Effector memory CD8-positive, alpha-beta T cell (primary cell): Measurements from ENCODE around the gene UGT1A7.
"Not testable (repeated sequence)": the region's sequence is repeated elsewhere in the genome, so short reads cannot be mapped to it uniquely, and the experiment has no call there.

Source experiments
- ATAC-seq: fragments of 150-1000 bp; cut with Tn5 transposase; replicated peaks from 2 replicates; pipeline ENCODE4 v1.10.0; 2021; ENCODE audit warnings: mild to moderate bottlenecking, moderate library complexity
- DNase-seq, 3 experiments: peaks; one replicate each; pipeline ENCODE4 v3.0.0; 2021
- H3K27ac Mint-ChIP-seq, 2 donors: one replicate each; pipeline ENCODE4 v1.8.0; 2022; ENCODE audit warnings: mild to moderate bottlenecking in 2 of 2, mixed read lengths in 2 of 2, moderate library complexity in 2 of 2
- H3K27me3 Mint-ChIP-seq, 2 donors: one replicate each; pipeline ENCODE4 v1.8.0; 2022; ENCODE audit warnings: mixed read lengths in 2 of 2
- H3K36me3 Mint-ChIP-seq: one replicate; pipeline ENCODE4 v1.8.0; 2022; ENCODE audit warnings: mild to moderate bottlenecking, moderate library complexity, mixed read lengths; ENCODE audit not compliant: insufficient read depth
- H3K4me1 Mint-ChIP-seq, 2 donors: one replicate each; pipeline ENCODE4 v1.8.0; 2022; ENCODE audit warnings: low read depth in 2 of 2, mixed read lengths in 2 of 2
- H3K4me3 Mint-ChIP-seq, 2 donors: one replicate each; pipeline ENCODE4 v1.8.0; 2022; ENCODE audit warnings: mild to moderate bottlenecking in 2 of 2, mixed read lengths in 2 of 2, moderate library complexity in 2 of 2
- H3K9me3 Mint-ChIP-seq, 2 donors: one replicate each; pipeline ENCODE4 v1.8.0; 2022; ENCODE audit warnings: mixed read lengths in 2 of 2

UGT1A7 gene

DNA sequence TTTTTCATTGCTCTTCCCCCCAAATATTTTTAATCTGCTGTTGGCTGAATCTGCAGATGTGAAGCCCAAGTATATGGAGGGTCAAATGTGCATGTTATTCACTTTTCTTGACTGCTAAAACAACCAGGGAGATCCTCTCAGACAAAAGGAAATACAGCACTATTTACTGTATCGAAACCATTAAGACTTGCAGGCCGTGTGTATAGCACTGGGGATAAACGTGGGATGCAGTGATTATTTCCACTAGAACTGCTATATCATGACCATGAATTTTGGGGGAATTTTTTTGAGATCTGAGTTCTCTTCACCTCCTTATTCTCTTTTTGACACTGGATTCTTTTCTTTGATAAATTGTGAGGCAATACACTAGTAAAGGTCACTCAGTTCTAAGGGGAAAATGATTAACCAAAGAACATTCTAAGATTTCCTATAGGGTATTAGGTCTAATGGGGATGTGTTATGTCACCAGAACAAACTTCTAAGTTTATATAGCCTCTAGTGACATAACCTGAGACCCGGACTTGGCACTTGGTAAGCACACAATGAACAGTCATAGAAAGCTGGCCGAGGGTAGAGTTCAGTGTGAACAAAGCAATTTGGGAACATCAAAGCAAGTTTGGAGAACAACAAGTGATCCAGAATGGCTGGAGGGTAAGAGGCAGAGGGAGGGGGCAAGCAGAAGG lies 63.5 kb downstream of the UGT1A7 start:
- Mint-ChIP-seq H3K27me3 (peaks cover 50 to 56% of the 10 kb centered on the region in 2 donors), H3K4me1 (no peaks in the 10 kb centered on the region), H3K4me3 (no peak overlapping the region), H3K27ac (no peak overlapping the region), H3K9me3 (peaks cover 0 to 4% of the 10 kb centered on the region in 2 donors), H3K36me3 (no peaks in the 10 kb centered on the region)
- ATAC-seq = no peak
- DNase-seq = no peak

DNA sequence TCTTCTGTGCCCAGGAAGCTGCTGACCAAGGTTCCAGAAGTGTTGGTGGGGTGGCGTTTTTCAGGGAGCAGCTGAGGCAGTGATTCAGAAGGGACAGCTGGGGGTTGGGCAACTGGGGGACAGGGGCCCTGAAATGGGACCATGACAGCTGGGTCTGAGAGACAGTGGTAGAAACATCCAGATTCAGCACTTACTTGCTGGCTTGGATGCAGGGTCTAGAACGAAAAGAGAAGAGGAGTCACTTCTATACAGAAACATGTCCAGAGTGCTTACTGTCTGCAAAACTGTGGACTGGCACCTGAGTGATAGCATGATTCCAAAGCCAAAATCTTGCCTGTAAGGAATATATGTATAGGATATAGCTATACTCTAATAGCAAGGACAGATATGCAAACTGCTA lies 64.1 kb downstream of the UGT1A7 start:
- H3K4me3 Mint-ChIP-seq, ATAC-seq, H3K4me1 Mint-ChIP-seq, H3K27ac Mint-ChIP-seq, DNase-seq, H3K9me3 Mint-ChIP-seq, H3K36me3 Mint-ChIP-seq: not testable (repeated sequence)
- H3K27me3 Mint-ChIP-seq = peaks cover 47 to 59% of the 10 kb centered on the region in 2 donors

DNA sequence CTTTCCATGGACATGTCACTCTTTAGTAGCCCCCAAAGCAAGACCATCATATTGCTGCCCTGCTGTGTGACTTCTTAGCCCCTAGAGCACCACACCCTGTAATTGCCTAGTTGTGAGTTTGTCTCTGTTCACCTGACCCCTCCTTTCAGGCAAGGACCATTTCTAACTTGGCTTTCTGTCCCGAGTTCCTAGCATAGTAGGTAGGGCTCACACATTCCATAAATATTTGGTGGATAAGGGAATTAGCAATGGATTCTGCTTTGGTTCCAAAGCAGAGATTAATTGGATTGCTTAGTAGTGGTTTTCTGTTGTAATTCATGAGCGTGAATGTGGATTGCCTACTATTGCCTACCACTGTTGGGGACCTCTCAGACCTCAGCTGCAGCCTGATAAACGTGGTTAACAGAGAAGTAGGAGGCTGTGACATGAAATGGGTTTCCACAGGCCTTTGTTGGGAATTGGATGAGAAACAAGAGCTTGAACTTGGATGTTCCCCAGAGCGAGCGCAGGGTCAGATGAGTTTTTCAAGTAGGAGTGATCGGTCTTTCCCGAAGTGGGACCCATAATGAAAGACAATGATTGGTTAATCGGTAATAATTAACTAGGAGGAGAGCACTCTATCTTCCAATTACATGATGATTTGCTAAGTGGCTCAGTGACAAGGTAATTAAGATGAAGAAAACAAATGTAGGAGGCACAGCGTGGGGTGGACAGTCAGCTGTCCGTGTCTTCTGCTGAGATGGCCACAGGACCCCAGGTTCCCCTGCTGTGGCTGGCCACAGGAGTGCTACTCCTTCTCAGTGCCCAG lies 65.0 kb downstream of the UGT1A7 start:
- Mint-ChIP-seq H3K4me1 (no peaks in the 10 kb centered on the region), H3K4me3 (no peak overlapping the region), H3K36me3 (no peaks in the 10 kb centered on the region), H3K27me3 (peaks cover 40 to 67% of the 10 kb centered on the region in 2 donors), H3K9me3 (peaks cover 0 to 5% of the 10 kb centered on the region in 2 donors), H3K27ac (no peak overlapping the region)
- ATAC-seq (no peak), DNase-seq (no peak)

DNA sequence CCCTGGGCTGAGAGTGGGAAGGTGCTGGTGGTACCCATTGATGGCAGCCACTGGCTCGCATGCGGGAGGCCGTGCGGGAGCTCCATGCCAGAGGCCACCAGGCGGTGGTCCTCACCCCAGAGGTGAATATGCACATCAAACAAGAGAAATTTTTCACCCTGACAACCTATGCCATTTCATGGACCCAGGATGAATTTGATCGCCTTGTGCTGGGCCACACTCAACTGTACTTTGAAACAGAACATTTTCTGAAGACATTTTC lies 65.5 kb downstream of the UGT1A7 start:
- H3K27me3 Mint-ChIP-seq = peaks cover 40 to 72% of the 10 kb centered on the region in 2 donors
- peaks cover 0 to 5% of the 10 kb centered on the region in 2 donors for H3K9me3 Mint-ChIP-seq
- no peak overlapping the region for H3K4me3 Mint-ChIP-seq
- no peak overlapping the region for H3K27ac Mint-ChIP-seq
- DNase-seq = no peak
- H3K4me1 Mint-ChIP-seq = no peaks in the 10 kb centered on the region
- H3K36me3 Mint-ChIP-seq = no peaks in the 10 kb centered on the region
- ATAC-seq = no peak

DNA sequence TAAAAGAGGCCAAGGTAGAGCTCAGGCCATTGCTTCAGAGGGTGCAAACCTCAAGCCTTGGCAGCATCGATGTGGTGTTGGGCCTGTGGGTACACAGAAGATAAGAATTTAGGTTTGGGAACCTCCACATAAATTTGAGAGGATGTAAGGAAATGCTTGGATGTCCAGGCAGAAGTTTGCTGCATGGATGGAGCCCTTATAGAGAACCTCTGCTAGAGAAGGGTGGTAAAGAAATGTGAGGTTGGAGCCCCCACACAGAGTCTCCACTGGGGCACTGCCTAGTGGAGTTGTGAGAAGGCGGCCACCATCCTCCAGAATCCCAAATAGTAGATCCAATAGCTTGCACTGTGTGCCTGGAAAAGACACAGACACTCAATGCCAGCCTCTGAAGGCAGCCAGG lies 69.0 kb downstream of the UGT1A7 start:
- H3K9me3 Mint-ChIP-seq, DNase-seq, H3K36me3 Mint-ChIP-seq, H3K4me1 Mint-ChIP-seq, H3K27ac Mint-ChIP-seq, ATAC-seq, H3K4me3 Mint-ChIP-seq: not testable (repeated sequence)
- H3K27me3 Mint-ChIP-seq = peaks cover 40 to 94% of the 10 kb centered on the region in 2 donors

DNA sequence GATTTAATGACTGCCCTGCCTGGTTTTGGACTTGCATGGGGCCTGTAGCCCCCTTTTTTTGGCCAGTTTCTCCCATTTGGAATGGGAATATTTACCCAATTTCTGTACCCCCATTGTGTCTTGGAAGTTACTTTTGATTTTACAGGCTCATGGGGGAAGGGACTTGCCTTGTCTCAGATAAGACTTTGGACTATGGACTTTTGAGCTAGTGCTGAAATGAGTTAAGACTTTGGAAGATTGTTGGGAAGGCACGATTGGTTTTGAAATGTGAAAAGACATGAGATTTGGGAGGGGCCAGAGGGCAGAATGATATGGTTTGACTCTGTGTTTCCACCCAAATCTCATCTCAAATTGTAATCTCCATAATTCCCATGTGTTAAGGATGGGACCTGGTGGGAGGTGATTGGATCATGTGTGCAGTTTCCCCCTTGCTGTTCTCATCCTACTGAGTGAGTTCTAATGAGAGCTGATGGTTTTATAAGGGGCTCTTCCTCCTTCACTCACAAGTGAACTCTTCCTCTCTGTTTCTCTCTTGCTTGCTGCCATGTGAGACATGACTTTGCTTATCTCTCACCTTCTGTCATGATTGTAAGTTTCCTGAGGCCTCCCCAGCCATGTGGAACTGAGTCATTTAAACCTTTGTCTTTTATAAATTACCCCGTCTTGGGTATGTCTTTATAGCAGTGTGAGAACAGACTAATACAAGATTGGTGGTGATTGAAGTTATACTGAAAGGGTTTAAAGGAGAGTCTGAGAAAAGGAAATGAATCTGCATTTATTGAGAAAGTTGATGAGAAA lies 69.7 kb downstream of the UGT1A7 start:
- H3K36me3 Mint-ChIP-seq, H3K27ac Mint-ChIP-seq, DNase-seq, H3K4me1 Mint-ChIP-seq, H3K4me3 Mint-ChIP-seq, ATAC-seq, H3K9me3 Mint-ChIP-seq: not testable (repeated sequence)
- H3K27me3 Mint-ChIP-seq = peaks cover 37 to 87% of the 10 kb centered on the region in 2 donors

DNA sequence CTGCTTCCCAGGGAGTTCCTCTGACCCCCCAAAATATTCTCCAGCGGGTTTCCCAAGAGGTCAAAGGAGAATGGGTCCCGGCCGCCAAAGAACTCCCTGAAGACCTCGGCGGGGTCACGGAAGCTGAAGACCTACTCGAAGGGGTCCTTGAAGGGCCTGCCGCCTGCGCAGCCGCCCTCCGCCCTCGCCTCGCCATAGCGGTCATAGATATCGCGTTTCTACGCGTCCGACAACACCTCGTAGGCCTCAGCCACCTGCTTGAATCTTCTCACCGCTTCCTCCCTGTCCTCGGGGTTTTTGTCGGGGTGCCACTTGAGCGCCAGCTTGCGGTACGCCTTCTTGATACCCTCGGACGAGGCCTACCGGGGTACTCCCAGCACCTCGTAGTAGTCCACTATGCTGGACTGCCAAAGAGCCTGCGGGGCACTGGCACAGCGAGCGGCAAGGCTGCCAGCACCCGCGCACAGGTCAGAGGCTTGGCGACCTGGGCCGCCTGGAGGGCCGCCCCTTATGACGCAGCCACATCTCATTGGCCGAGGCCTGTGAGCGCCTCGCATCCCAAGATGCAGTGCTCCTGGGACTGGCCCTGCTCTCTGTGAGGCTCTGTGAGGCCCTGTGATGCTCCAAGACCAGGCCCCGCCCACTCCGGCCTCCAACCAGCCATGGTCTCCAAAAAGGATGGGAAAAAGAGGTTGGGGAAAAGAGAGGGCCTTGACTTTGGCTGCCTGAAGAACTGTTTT lies 73.3 kb downstream of the UGT1A7 start:
- Mint-ChIP-seq H3K4me1 (no peaks in the 10 kb centered on the region), H3K9me3 (peaks cover 0 to 3% of the 10 kb centered on the region in 2 donors), H3K27me3 (peaks cover 17 to 60% of the 10 kb centered on the region in 2 donors), H3K36me3 (no peaks in the 10 kb centered on the region), H3K27ac (no peak overlapping the region), H3K4me3 (no peak overlapping the region)
- DNase-seq (no peak), ATAC-seq (no peak)

DNA sequence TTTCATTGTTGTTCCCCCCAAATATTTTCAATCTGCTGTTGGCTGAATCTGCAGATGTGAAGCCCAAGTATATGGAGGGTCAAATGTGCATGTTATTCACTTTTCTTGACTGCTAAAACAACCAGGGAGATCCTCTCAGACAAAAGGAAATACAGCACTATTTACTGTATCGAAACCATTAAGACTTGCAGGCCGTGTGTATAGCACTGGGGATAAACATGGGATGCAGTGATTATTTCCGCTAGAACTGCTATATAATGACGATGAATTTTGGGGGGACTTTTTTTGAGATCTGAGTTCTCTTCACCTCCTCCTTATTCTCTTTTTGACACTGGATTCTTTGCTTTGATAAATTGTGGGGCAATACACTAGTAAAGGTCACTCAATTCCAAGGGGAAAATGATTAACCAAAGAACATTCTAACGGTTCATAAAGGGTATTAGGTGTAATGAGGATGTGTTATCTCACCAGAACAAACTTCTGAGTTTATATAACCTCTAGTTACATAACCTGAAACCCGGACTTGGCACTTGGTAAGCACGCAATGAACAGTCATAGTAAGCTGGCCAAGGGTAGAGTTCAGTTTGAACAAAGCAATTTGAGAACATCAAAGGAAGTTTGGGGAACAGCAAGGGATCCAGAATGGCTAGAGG lies 74.9 kb downstream of the UGT1A7 start:
- DNase-seq (no peak), ATAC-seq (no peak)
- H3K27me3 Mint-ChIP-seq = peaks cover 14 to 57% of the 10 kb centered on the region in 2 donors
- H3K4me3 Mint-ChIP-seq = no peak overlapping the region
- H3K4me1 Mint-ChIP-seq = no peaks in the 10 kb centered on the region
- H3K27ac Mint-ChIP-seq = no peak overlapping the region
- no peaks in the 10 kb centered on the region for H3K36me3 Mint-ChIP-seq
- H3K9me3 Mint-ChIP-seq = no peaks in the 10 kb centered on the region

DNA sequence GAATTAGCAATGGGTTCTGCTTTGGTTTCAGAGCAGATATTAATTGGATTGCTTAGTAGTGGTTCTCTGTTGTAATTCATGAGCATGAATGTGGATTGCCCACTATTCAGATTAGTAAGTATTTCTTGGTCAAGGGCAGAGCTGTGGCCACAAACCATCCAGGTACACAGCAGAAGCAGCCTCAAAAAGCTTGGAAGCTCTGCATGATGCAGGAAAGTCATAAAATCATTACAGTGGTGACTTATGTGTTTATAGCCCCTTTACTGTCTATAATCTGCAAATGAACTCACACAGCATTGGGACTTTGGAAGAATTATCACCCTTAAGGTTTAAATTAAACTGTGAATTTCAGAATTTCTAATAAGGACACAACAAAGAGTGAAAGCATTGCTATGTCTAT lies 76.4 kb downstream of the UGT1A7 start:
- no peaks in the 10 kb centered on the region for H3K9me3 Mint-ChIP-seq
- no peak for ATAC-seq
- H3K4me3 Mint-ChIP-seq = no peak overlapping the region
- no peak for DNase-seq
- H3K4me1 Mint-ChIP-seq = no peaks in the 10 kb centered on the region
- no peak overlapping the region for H3K27ac Mint-ChIP-seq
- no peaks in the 10 kb centered on the region for H3K36me3 Mint-ChIP-seq
- peaks cover 13 to 46% of the 10 kb centered on the region in 2 donors for H3K27me3 Mint-ChIP-seq

DNA sequence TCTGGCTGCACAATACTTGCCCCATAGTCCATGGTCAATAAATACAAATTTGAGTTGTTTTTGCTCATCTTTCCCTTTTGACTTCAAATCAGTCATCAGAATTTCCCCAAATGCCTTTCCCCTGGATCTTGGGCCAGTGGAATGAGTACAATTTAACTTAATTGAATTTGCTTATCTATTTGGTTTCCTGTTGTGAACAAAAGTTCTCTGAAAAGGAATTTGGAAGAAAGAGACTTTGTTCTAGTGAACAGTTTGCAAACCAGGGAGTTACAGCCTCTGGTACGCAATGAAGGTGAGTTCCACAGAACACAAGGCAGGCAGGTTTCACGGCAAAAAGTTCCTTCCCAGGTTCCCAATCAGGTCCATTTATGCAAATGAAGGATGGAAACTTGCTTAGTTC lies 77.1 kb downstream of the UGT1A7 start:
- Mint-ChIP-seq H3K9me3 (no peaks in the 10 kb centered on the region), H3K27ac (no peak overlapping the region), H3K4me3 (no peak overlapping the region), H3K27me3 (peaks cover 20 to 46% of the 10 kb centered on the region in 2 donors), H3K36me3 (no peaks in the 10 kb centered on the region), H3K4me1 (no peaks in the 10 kb centered on the region)
- no peak for ATAC-seq
- DNase-seq = no peak

DNA sequence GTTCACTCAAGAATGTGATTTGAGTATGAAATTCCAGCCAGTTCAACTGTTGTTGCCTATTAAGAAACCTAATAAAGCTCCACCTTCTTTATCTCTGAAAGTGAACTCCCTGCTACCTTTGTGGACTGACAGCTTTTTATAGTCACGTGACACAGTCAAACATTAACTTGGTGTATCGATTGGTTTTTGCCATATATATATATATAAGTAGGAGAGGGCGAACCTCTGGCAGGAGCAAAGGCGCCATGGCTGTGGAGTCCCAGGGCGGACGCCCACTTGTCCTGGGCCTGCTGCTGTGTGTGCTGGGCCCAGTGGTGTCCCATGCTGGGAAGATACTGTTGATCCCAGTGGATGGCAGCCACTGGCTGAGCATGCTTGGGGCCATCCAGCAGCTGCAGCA lies 78.3 kb downstream of the UGT1A7 start, which contains the start of gene UGT1A1:
UGT1A1 (plus strand) TSS at position 228 of the 400 bp plus-strand sequence; CDS start at position 246, 18 bp downstream.
- Mint-ChIP-seq H3K27ac (no peak within 1 kb of the TSS), H3K4me1 (no peaks in the 10 kb centered on the region), H3K9me3 (no peaks in the 10 kb centered on the region), H3K36me3 (no peaks in the 10 kb centered on the region), H3K27me3 (peaks cover 31 to 46% of the 10 kb centered on the region in 2 donors), H3K4me3 (no peak within 1 kb of the TSS)
- ATAC-seq (no peak), DNase-seq (no peak)

DNA sequence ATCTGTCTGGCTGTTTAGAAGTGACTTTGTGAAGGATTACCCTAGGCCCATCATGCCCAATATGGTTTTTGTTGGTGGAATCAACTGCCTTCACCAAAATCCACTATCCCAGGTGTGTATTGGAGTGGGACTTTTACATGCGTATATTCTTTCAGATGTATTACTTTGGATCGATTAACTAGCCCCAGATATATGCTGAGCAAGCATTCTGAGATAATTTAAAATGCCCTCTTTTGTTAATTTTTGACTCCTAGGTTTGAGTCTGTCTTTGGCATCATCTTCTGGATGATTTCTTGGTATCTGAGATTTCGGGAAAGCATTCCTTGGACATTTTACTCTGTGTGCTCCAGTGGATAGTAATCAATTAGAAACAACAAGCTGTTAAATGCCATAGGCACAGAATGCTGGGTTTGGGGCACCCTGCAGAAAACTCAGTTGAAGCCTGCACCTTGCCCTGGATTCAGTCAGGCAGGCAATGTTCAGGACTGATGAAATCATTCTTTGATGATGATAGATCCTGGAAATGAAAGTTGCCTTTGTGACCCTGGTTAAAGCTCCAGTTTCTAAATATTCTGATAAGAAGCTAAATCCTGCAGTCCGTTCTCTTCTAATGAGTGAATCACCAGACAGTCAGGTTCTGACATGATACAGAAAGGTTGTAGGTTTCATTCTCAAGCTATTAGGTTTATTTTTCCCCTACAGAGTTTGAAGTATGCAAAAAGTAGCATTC lies 79.5 kb downstream of the UGT1A7 start:
- peaks cover 37 to 55% of the 10 kb centered on the region in 2 donors for H3K27me3 Mint-ChIP-seq
- DNase-seq (no peak), ATAC-seq (no peak)
- no peak overlapping the region for H3K4me3 Mint-ChIP-seq
- H3K27ac Mint-ChIP-seq = no peak overlapping the region
- H3K36me3 Mint-ChIP-seq = no peaks in the 10 kb centered on the region
- no peaks in the 10 kb centered on the region for H3K4me1 Mint-ChIP-seq
- peaks cover 0 to 2% of the 10 kb centered on the region in 2 donors for H3K9me3 Mint-ChIP-seq
